Vagina (tissue), 2 donors: Measurements from ENCODE around the gene PFDN2. TPM values are rescaled to one million over a fixed set of nuclear protein-coding genes. Genes with fewer than 3 reads are reported as not detected.

Source experiments
- DNase-seq, 2 donors: peaks; one replicate each; pipeline ENCODE4 v3.0.0-alpha.2; 2017; ENCODE audit errors: extremely low spot score in 2 of 2
- H3K27ac ChIP-seq: fragments of 200-600 bp; sonication (generic); one replicate; pipeline ENCODE4 v1.5.1; 2019
- H3K27me3 ChIP-seq: fragments of 200-600 bp; sonication (generic); one replicate; pipeline ENCODE4 v1.5.1; 2019
- H3K36me3 ChIP-seq, 2 donors: fragments of 200-600 bp; sonication (generic); one replicate each; pipeline ENCODE4 v1.5.1; 2017 to 2019
- H3K4me1 ChIP-seq: fragments of 200-600 bp; sonication (generic); one replicate; pipeline ENCODE4 v1.5.1; 2019
- H3K4me3 ChIP-seq, 2 donors: fragments of 200-600 bp; sonication (generic); 1 replicate in 1 of 2; 2 replicates in 1 of 2; pipeline ENCODE4 v1.5.1; 2016 to 2019
- H3K9me3 ChIP-seq: fragments of 200-600 bp; sonication (generic); one replicate; pipeline ENCODE4 v1.5.1; 2019
- CTCF ChIP-seq, 3 experiments: fragments of 450-650 bp in 2 of 3; fragments of 200-600 bp in 1 of 3; sonication (generic) in 1 of 3; IDR thresholded peaks; one replicate each; pipeline ENCODE4 v1.5.1; 2017 to 2019; ENCODE audit warnings: antibody characterized with exemption in 3 of 3, mild to moderate bottlenecking in 2 of 3, moderate library complexity in 2 of 3
- POLR2A ChIP-seq, 2 donors: fragments of 450-650 bp; IDR thresholded peaks; one replicate each; pipeline ENCODE4 v1.6.1; 2017; ENCODE audit warnings: antibody characterized with exemption in 2 of 2, mild to moderate bottlenecking in 2 of 2, moderate library complexity in 2 of 2
- POLR2AphosphoS5 ChIP-seq, 2 donors: sonication (generic); formaldehyde crosslinking; IDR thresholded peaks; one replicate each; pipeline ENCODE4 v1.9.0; 2017; ENCODE audit warnings: antibody characterized with exemption in 2 of 2, mild to moderate bottlenecking in 2 of 2, low read depth in 1 of 2; ENCODE audit not compliant: insufficient read depth in 1 of 2
- intact Hi-C: fragments of 100-400 bp; cut with DNase I; formaldehyde crosslinking; loops from one replicate; pipeline ENCODE4 v1.15.1; 2023
- total RNA-seq: library from RNA; depleted of rRNA; stranded (reverse); fragments of >200 nt; gene quantifications from one replicate; pipeline ENCODE4 v1.2.3, GENCODE V29; 2016

Gene PFDN2
- total RNA-seq, 1 donor from 2014 or later = 47.1 TPM

- Histone ChIP-seq H3K36me3 (peaks cover 0 to 24% of the 10 kb centered on the region in 2 donors), H3K4me3 (peak overlapping the region; percentile 74 to 77), H3K9me3 (no peaks in the 10 kb centered on the region), H3K4me1 (peaks cover 51% of the 10 kb centered on the region), H3K27me3 (no peaks in the 10 kb centered on the region), H3K27ac (peak overlapping the region; percentile 88)
- no peak for DNase-seq
- intact Hi-C loops = no loop called here
- TF ChIP-seq POLR2AphosphoS5 (IDR thresholded peaks at IDR 0.05; ENCODE audit: insufficient read depth in 1 of 2, low read depth in 1 of 2) (no peak), CTCF (IDR thresholded peaks at IDR 0.05) (no peak), POLR2A (IDR thresholded peaks at IDR 0.05) (no peak)
These were observed 47.2 kb upstream of the PFDN2 start for GRCh38 chr1:161164901-161165610.

- H3K4me1 ChIP-seq = peaks cover 57% of the 10 kb centered on the region
- no peaks in the 10 kb centered on the region for H3K27me3 ChIP-seq
- intact Hi-C loops = no loop called here
- no peaks in the 10 kb centered on the region for H3K9me3 ChIP-seq
- H3K27ac ChIP-seq = no peak overlapping the region
- H3K36me3 ChIP-seq = peaks cover 0 to 21% of the 10 kb centered on the region in 2 donors
- H3K4me3 ChIP-seq = no peak overlapping the region
- DNase-seq = no peak
- TF ChIP-seq CTCF (IDR thresholded peaks at IDR 0.05) (no peak), POLR2A (IDR thresholded peaks at IDR 0.05) (no peak), POLR2AphosphoS5 (IDR thresholded peaks at IDR 0.05; ENCODE audit: insufficient read depth in 1 of 2, low read depth in 1 of 2) (no peak)
These were observed 46.0 kb upstream of the PFDN2 start for GRCh38 chr1:161163793-161164192.

- intact Hi-C loops = no loop called here
- no peak overlapping the region for H3K27ac ChIP-seq
- H3K4me1 ChIP-seq = peaks cover 58% of the 10 kb centered on the region
- DNase-seq = no peak
- H3K4me3 ChIP-seq = no peak overlapping the region
- TF ChIP-seq POLR2A (IDR thresholded peaks at IDR 0.05) = no peak
- H3K36me3 ChIP-seq = peaks cover 0 to 23% of the 10 kb centered on the region in 2 donors
- no peaks in the 10 kb centered on the region for H3K9me3 ChIP-seq
- no peaks in the 10 kb centered on the region for H3K27me3 ChIP-seq
These were observed 45.0 kb upstream of the PFDN2 start for GRCh38 chr1:161162806-161163205.

GRCh38 chr1:161162052-161162451 is 44.2 kb upstream of the PFDN2 start:
- H3K4me3 ChIP-seq = no peak overlapping the region
- no peak overlapping the region for H3K27ac ChIP-seq
- H3K4me1 ChIP-seq = peaks cover 51% of the 10 kb centered on the region
- H3K36me3 ChIP-seq = peaks cover 0 to 26% of the 10 kb centered on the region in 2 donors
- TF ChIP-seq POLR2A (IDR thresholded peaks at IDR 0.05) (no peak), CTCF (IDR thresholded peaks at IDR 0.05) (no peak), POLR2AphosphoS5 (IDR thresholded peaks at IDR 0.05; ENCODE audit: insufficient read depth in 1 of 2, low read depth in 1 of 2) (no peak)
- H3K27me3 ChIP-seq = no peaks in the 10 kb centered on the region
- H3K9me3 ChIP-seq = no peaks in the 10 kb centered on the region
- no peak for DNase-seq
- intact Hi-C loops = no loop called here

- peaks cover 47% of the 10 kb centered on the region for H3K4me1 ChIP-seq
- no peak overlapping the region for H3K27ac ChIP-seq
- no peak for DNase-seq
- no peak for TF ChIP-seq CTCF (IDR thresholded peaks at IDR 0.05)
- no peak for TF ChIP-seq POLR2AphosphoS5 (IDR thresholded peaks at IDR 0.05; ENCODE audit: insufficient read depth in 1 of 2, low read depth in 1 of 2)
- no peak for TF ChIP-seq POLR2A (IDR thresholded peaks at IDR 0.05)
- no peaks in the 10 kb centered on the region for H3K9me3 ChIP-seq
- intact Hi-C loops = no loop called here
- no peak overlapping the region for H3K4me3 ChIP-seq
- H3K36me3 ChIP-seq = peaks cover 0 to 30% of the 10 kb centered on the region in 2 donors
- no peaks in the 10 kb centered on the region for H3K27me3 ChIP-seq
These were observed 43.8 kb upstream of the PFDN2 start for GRCh38 chr1:161161652-161162051.
